Thymus (tissue), 11 donors: Measurements from ENCODE around the gene GCC2. TPM values are rescaled to one million over a fixed set of nuclear protein-coding genes. Genes with fewer than 3 reads are reported as not detected.
"Not testable (repeated sequence)": the region's sequence is repeated elsewhere in the genome, so short reads cannot be mapped to it uniquely, and the experiment has no call there.

Experiments used
- DNase-seq, 9 donors: peaks; one replicate each; pipeline ENCODE4 v3.0.0-alpha.2; 2013; ENCODE audit warnings: low spot score in 9 of 9, low read depth in 6 of 9, missing footprints in 1 of 9
- H3K27ac ChIP-seq, 2 donors: one replicate each; pipeline ENCODE4 v1.5.1; 2013; ENCODE audit warnings: control low read depth in 1 of 2, low read depth in 1 of 2, low read length in 1 of 2, mild to moderate bottlenecking in 1 of 2, moderate library complexity in 1 of 2
- H3K27me3 ChIP-seq, 2 donors: one replicate each; pipeline ENCODE4 v1.5.1; 2013; ENCODE audit warnings: low read length in 1 of 2; ENCODE audit not compliant: control insufficient read depth in 2 of 2, insufficient read depth in 1 of 2
- H3K36me3 ChIP-seq, 2 donors: one replicate each; pipeline ENCODE4 v1.5.1; 2013; ENCODE audit warnings: low read length in 1 of 2, mild to moderate bottlenecking in 1 of 2, moderate library complexity in 1 of 2; ENCODE audit not compliant: control insufficient read depth in 2 of 2, insufficient read depth in 2 of 2
- H3K4me1 ChIP-seq, 2 donors: one replicate each; pipeline ENCODE4 v1.5.1; 2013; ENCODE audit warnings: low read length in 2 of 2; ENCODE audit not compliant: control insufficient read depth in 2 of 2, insufficient read depth in 2 of 2
- H3K4me3 ChIP-seq, 2 donors: one replicate each; pipeline ENCODE4 v1.5.1; 2013; ENCODE audit warnings: low read length in 2 of 2, control low read depth in 1 of 2, mild to moderate bottlenecking in 1 of 2
- H3K9me3 ChIP-seq, 2 donors: one replicate each; pipeline ENCODE4 v1.5.1; 2013; ENCODE audit warnings: low read length in 1 of 2, mild to moderate bottlenecking in 1 of 2; ENCODE audit not compliant: control insufficient read depth in 2 of 2, insufficient read depth in 1 of 2
- whole genome bisulfite sequencing: extraction: QIAGEN DNeasy Blood & Tissue Kit; methylation state at CpG from one replicate; pipeline ENCODE4 v1.1.7; 2013; 5-methylcytosine and 5-hydroxymethylcytosine counted together
- polyA plus RNA-seq: library from polyadenylated mRNA; stranded (reverse); fragments of 200-250 nt; gene quantifications from one replicate; pipeline ENCODE4 v1.2.3, GENCODE V29; 2013
- total RNA-seq: library from RNA; stranded (reverse); fragments of 120-200 nt; gene quantifications from one replicate; pipeline ENCODE4 v1.2.4, GENCODE V29; 2013
- donor health status: healthy.

Gene GCC2
- total and polyA plus RNA-seq, 2 donors, result 20.7 to 31.9 TPM

DNA sequence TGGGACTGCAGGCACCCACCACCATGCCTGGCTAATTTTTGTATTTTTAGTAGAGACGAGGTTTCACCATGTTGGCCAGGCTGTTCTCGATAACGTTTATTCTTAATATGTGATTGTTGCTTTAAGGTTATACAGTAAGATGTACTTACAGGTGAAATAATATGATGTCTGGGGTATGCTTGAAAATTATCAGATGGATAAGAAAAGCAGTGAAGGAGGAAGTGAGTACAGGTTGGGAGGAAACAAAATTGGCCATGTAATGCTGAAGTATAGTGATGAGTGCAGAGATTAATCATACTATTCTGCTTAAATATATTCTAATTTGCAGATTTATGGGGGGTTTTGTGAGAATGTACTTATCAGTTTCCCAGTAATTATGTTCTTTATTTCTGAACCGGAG, 3.0 kb downstream of the GCC2 start:
- H3K4me1 ChIP-seq, result peaks cover 8 to 14% of the 10 kb centered on the region in 2 donors
- WGBS, result 98% methylated on average over 4 of the region's 4 CpGs
- H3K27me3 ChIP-seq, result no peaks in the 10 kb centered on the region
- peaks cover 14 to 44% of the 10 kb centered on the region in 2 donors for H3K36me3 ChIP-seq
- no peak for DNase-seq
- H3K4me3 ChIP-seq, result no peak overlapping the region
- H3K27ac ChIP-seq, result no peak overlapping the region
- no peaks in the 10 kb centered on the region for H3K9me3 ChIP-seq

DNA sequence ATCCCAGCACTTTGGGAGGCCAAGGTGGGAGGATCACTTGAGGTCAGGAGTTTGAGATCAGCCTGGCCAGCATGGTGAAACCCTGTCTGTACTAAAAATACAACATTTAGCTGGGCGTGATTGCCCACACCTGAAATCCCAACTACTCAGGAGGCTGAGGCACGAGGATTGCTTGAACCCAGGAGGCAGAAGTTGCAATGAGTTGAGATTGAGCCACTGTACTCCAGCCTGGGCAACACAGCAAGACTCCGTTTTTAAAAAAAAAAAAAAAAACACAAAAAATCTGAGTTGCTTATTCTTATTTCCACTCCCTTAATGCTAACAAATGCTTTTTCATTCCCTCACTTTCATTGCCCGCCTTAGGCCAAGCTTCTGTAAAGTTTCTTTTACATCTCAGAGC, 4.5 kb downstream of the GCC2 start:
- DNase-seq, H3K27ac ChIP-seq, H3K27me3 ChIP-seq, H3K9me3 ChIP-seq, H3K4me3 ChIP-seq, H3K4me1 ChIP-seq: not testable (repeated sequence)
- 97% methylated on average over 4 of the region's 4 CpGs for WGBS
- peaks cover 14 to 47% of the 10 kb centered on the region in 2 donors for H3K36me3 ChIP-seq

DNA sequence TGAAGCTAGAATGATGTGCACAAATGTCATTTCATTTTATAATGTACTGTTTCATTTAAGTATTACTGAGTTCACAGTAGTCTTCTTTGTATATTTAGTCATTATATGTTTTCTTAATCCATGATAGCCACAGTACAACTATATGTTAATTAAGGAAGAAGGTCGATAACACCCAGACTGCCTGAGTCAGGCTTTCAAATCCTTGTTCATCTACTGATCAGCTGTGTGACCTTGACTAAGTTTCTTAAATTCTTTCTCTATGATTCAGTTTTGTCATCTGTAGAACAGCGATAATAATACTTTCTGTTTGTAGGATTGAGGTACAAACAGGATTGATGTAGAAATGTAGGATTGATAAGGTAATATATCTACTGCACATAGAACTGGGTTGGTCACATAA, 5.4 kb downstream of the GCC2 start:
- WGBS, result 96% methylated on average over 2 of the region's 2 CpGs
- H3K4me1 ChIP-seq, result peaks cover 3 to 7% of the 10 kb centered on the region in 2 donors
- H3K36me3 ChIP-seq, result peaks cover 14 to 50% of the 10 kb centered on the region in 2 donors
- H3K27ac ChIP-seq, result no peak overlapping the region
- H3K4me3 ChIP-seq, result no peak overlapping the region
- DNase-seq, result no peak
- no peaks in the 10 kb centered on the region for H3K9me3 ChIP-seq
- H3K27me3 ChIP-seq, result no peaks in the 10 kb centered on the region

GRCh38 chr2:108455571-108455970, 6.6 kb downstream of the GCC2 start:
- H3K36me3 ChIP-seq, result peaks cover 18 to 54% of the 10 kb centered on the region in 2 donors
- no peak for DNase-seq
- H3K27ac ChIP-seq, result no peak overlapping the region
- no peaks in the 10 kb centered on the region for H3K4me1 ChIP-seq
- no peaks in the 10 kb centered on the region for H3K9me3 ChIP-seq
- 100% methylated on average over 1 of the region's 1 CpG for WGBS
- no peak overlapping the region for H3K4me3 ChIP-seq
- H3K27me3 ChIP-seq, result no peaks in the 10 kb centered on the region

- Histone ChIP-seq H3K27me3 (no peaks in the 10 kb centered on the region), H3K36me3 (peaks cover 21 to 53% of the 10 kb centered on the region in 2 donors), H3K27ac (no peak overlapping the region), H3K9me3 (peaks cover 0 to 7% of the 10 kb centered on the region in 2 donors), H3K4me3 (no peak overlapping the region), H3K4me1 (no peaks in the 10 kb centered on the region)
- no peak for DNase-seq
- over 99% methylated on average over 3 of the region's 3 CpGs for WGBS
Observed at GRCh38 chr2:108458082-108458481, 9.1 kb downstream of the GCC2 start.

DNA sequence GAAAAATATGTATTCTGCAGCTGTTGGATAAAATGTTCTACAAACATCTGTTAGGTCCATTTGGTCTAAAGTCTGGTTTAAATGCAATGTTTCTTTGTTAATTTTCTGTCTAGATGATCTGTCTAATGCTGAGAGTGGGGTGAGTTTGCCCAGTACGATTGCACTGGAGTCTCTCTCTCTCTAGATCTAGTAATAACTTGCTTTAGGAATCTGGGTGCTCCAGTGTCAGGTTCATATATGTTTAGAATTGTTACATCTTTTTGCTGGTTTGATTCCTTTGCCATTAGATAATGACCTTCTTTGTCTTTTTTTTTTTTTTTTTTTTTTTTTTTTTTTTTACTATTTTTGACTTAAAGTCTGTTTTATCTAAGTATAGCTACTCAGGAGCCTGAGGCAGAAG, 10.4 kb downstream of the GCC2 start:
- H3K27ac ChIP-seq, result no peak overlapping the region
- no peak for DNase-seq
- H3K36me3 ChIP-seq, result peaks cover 34 to 58% of the 10 kb centered on the region in 2 donors
- H3K9me3 ChIP-seq, result peaks cover 0 to 11% of the 10 kb centered on the region in 2 donors
- no peak overlapping the region for H3K4me3 ChIP-seq
- no peaks in the 10 kb centered on the region for H3K4me1 ChIP-seq
- WGBS, result 97% methylated on average over 1 of the region's 1 CpG
- no peaks in the 10 kb centered on the region for H3K27me3 ChIP-seq

- DNase-seq, result no peak
- WGBS, result 84% methylated on average over 4 of the region's 4 CpGs
- peaks cover 35 to 60% of the 10 kb centered on the region in 2 donors for H3K36me3 ChIP-seq
Observed at GRCh38 chr2:108460345-108461037, 11.5 kb downstream of the GCC2 start.

GRCh38 chr2:108477099-108477498, 28.1 kb downstream of the GCC2 start:
- no peak for DNase-seq
- H3K4me3 ChIP-seq, result no peak overlapping the region
- no peaks in the 10 kb centered on the region for H3K4me1 ChIP-seq
- no peaks in the 10 kb centered on the region for H3K27me3 ChIP-seq
- peaks cover 29 to 68% of the 10 kb centered on the region in 2 donors for H3K36me3 ChIP-seq
- 98% methylated on average over 1 of the region's 1 CpG for WGBS
- no peak overlapping the region for H3K27ac ChIP-seq
- no peaks in the 10 kb centered on the region for H3K9me3 ChIP-seq

More at GRCh38 chr2:108460345-108461037, 11.5 kb downstream of the GCC2 start:
- H3K4me3 ChIP-seq, result no peak overlapping the region
- peaks cover 0 to 11% of the 10 kb centered on the region in 2 donors for H3K9me3 ChIP-seq
- no peak overlapping the region for H3K27ac ChIP-seq
- no peaks in the 10 kb centered on the region for H3K27me3 ChIP-seq
- no peaks in the 10 kb centered on the region for H3K4me1 ChIP-seq

DNA sequence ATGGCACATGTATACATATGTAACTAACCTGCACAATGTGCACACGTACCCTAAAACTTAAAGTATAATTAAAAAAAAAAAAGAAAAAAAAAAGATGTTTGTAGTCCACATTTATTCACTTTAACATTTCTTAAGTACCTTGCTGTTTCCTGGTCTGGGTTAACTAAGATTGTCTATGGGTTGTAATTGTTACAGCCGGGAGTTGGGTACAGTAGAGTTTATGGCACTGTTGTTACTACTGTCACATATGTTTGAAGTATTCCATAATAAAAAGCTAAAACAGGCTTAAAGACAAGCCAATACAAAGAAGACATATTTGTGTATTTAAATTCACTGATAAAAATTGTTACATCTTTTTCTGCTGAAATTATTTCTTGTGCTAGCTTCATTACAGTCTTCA, 36.2 kb downstream of the GCC2 start:
- Histone ChIP-seq H3K36me3 (peaks cover 13 to 60% of the 10 kb centered on the region in 2 donors), H3K9me3 (no peaks in the 10 kb centered on the region), H3K27me3 (no peaks in the 10 kb centered on the region), H3K4me3 (no peak overlapping the region), H3K4me1 (no peaks in the 10 kb centered on the region), H3K27ac (no peak overlapping the region)
- WGBS, result over 99% methylated on average over 2 of the region's 2 CpGs
- DNase-seq, result no peak
